OCI-LY3 (cell line): ENCODE data around the gene PALLD.

Source experiments
- H2AFZ ChIP-seq: fragments of 200-600, 300-600 bp; shearing (Covaris generic); 2 replicates; pipeline ENCODE4 v1.6.0; 2014; ENCODE audit warnings: antibody characterized with exemption, low read depth, low read length
- H3K27ac ChIP-seq: fragments of 200-600, 300-600 bp; sonication (generic); 2 replicates; pipeline ENCODE4 v1.5.1; 2014; ENCODE audit warnings: mild to moderate bottlenecking, low read length, moderate library complexity, mixed read lengths
- H3K27me3 ChIP-seq: fragments of 200-600, 300-600 bp; sonication (generic); 2 replicates; pipeline ENCODE4 v1.6.1; 2014; ENCODE audit warnings: low read depth, low read length, mixed read lengths
- H3K36me3 ChIP-seq: fragments of 200-600, 300-600 bp; sonication (generic); replicated peaks from 2 replicates; pipeline ENCODE3; 2014; ENCODE audit warnings: low read depth, low read length, mixed read lengths
- H3K4me1 ChIP-seq: fragments of 300-600, 200-600 bp; sonication (generic); 2 replicates; pipeline ENCODE4 v1.6.1; 2014; ENCODE audit warnings: low read length, mixed read lengths
- H3K4me2 ChIP-seq: fragments of 200-600, 300-600 bp; sonication (generic); 2 replicates; pipeline ENCODE4 v1.6.1; 2014; ENCODE audit warnings: low read length, mixed read lengths
- H3K4me3 ChIP-seq: fragments of 300-600, 200-600 bp; sonication (generic); 2 replicates; pipeline ENCODE4 v1.5.1; 2014; ENCODE audit warnings: antibody characterized with exemption, mild to moderate bottlenecking, low read length, moderate library complexity
- H3K79me2 ChIP-seq: fragments of 300-600, 200-600 bp; shearing (Covaris generic); 2 replicates; pipeline ENCODE4 v1.6.1; 2014; ENCODE audit warnings: mild to moderate bottlenecking, low read length, mixed read lengths
- H3K9ac ChIP-seq: fragments of 300-600, 200-600 bp; shearing (Covaris generic); 2 replicates; pipeline ENCODE4 v1.6.0; 2014; ENCODE audit warnings: mild to moderate bottlenecking, low read length, moderate library complexity
- H3K9me3 ChIP-seq: fragments of 200-600, 300-600 bp; shearing (Covaris generic); 2 replicates; pipeline ENCODE4 v1.6.1; 2014; ENCODE audit warnings: low read length, mixed read lengths; ENCODE audit not compliant: insufficient read depth
- H4K20me1 ChIP-seq: fragments of 200-600, 300-600 bp; sonication (generic); 2 replicates; pipeline ENCODE4 v1.6.1; 2016; ENCODE audit warnings: low read length, mixed read lengths; ENCODE audit not compliant: insufficient read depth
- EZH2phosphoT487 ChIP-seq: fragments of 200-600 bp; shearing (Covaris generic); IDR thresholded peaks from 2 replicates; pipeline ENCODE4 v1.6.1; 2018; ENCODE audit warnings: antibody characterized with exemption, mixed run types, low read depth
- TF ChIP-seq, protein P1 (sequence below): fragments of 200-600, 300-600 bp; sonication (generic); IDR thresholded peaks from 2 replicates; pipeline ENCODE4 v1.5.1; 2014; ENCODE audit warnings: antibody characterized with exemption, low read length, low read depth

The PALLD gene

GRCh38 chr4:168540503-168541265 lies 43.8 kb downstream of the PALLD start:
- Histone ChIP-seq H3K9ac (no peak overlapping the region), H3K4me2 (no peak overlapping the region), H3K27ac (no peak overlapping the region), H3K4me1 (no peaks in the 10 kb centered on the region), H3K9me3 (no peaks in the 10 kb centered on the region), H3K79me2 (no peaks in the 10 kb centered on the region), H4K20me1 (no peaks in the 10 kb centered on the region), H3K4me3 (no peak overlapping the region), H3K27me3 (no peaks in the 10 kb centered on the region), H3K36me3 (no peaks in the 10 kb centered on the region), H2AFZ (no peak overlapping the region)
- TF ChIP-seq, protein P1, sequence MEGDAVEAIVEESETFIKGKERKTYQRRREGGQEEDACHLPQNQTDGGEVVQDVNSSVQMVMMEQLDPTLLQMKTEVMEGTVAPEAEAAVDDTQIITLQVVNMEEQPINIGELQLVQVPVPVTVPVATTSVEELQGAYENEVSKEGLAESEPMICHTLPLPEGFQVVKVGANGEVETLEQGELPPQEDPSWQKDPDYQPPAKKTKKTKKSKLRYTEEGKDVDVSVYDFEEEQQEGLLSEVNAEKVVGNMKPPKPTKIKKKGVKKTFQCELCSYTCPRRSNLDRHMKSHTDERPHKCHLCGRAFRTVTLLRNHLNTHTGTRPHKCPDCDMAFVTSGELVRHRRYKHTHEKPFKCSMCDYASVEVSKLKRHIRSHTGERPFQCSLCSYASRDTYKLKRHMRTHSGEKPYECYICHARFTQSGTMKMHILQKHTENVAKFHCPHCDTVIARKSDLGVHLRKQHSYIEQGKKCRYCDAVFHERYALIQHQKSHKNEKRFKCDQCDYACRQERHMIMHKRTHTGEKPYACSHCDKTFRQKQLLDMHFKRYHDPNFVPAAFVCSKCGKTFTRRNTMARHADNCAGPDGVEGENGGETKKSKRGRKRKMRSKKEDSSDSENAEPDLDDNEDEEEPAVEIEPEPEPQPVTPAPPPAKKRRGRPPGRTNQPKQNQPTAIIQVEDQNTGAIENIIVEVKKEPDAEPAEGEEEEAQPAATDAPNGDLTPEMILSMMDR = no peak
- TF ChIP-seq EZH2phosphoT487 = no peak

DNA sequence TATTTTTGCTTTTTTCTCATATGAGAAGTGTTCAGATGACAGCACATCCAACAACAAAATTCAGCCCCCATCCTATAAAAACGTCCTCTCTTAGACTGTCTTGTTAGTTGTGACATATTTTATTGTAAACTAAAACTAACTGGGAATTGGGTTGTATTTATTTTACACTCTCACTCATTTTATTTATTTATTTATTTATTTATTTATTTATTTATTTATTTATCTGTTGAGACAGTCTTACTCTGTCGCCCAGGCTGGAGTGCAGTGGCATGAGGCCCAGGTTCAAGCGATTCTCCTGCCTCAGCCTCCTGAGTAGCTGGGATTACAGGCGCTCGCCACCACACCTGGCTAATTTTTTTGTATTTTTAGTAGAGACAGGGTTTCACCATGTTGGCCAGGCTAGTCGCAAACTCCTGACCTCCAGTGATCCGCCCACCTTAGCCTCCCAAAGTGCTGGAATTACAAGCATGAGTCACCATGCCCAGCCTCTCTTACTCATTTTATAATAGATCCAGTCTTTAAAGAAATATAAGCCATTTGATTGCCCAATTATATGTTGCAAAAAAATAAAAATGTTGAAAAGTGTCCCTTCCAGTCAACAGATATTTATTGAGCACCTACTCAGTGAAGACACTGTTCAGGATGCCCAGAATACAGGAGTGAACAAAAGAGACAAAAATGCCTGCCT lies 44.6 kb downstream of the PALLD start:
- Histone ChIP-seq H4K20me1 (no peaks in the 10 kb centered on the region), H3K27ac (no peak overlapping the region), H3K4me3 (no peak overlapping the region), H3K36me3 (no peaks in the 10 kb centered on the region), H2AFZ (no peak overlapping the region), H3K4me2 (no peak overlapping the region), H3K4me1 (no peaks in the 10 kb centered on the region), H3K9me3 (no peaks in the 10 kb centered on the region), H3K9ac (no peak overlapping the region), H3K27me3 (no peaks in the 10 kb centered on the region), H3K79me2 (no peaks in the 10 kb centered on the region)
- TF ChIP-seq, protein P1 = no peak
- TF ChIP-seq EZH2phosphoT487 = no peak

- no peak overlapping the region for H3K27ac ChIP-seq
- no peaks in the 10 kb centered on the region for H3K4me1 ChIP-seq
Measured at GRCh38 chr4:168549143-168549542, 52.3 kb downstream of the PALLD start.

More at GRCh38 chr4:168549143-168549542, 52.3 kb downstream of the PALLD start:
- Histone ChIP-seq H3K9me3 (no peaks in the 10 kb centered on the region), H3K9ac (no peak overlapping the region), H3K36me3 (no peaks in the 10 kb centered on the region), H2AFZ (no peak overlapping the region), H3K79me2 (no peaks in the 10 kb centered on the region), H3K4me3 (no peak overlapping the region), H3K4me2 (no peak overlapping the region), H3K27me3 (no peaks in the 10 kb centered on the region), H4K20me1 (no peaks in the 10 kb centered on the region)
- TF ChIP-seq, protein P1 = no peak
- TF ChIP-seq EZH2phosphoT487 = no peak
